ENCODE results near the gene MYEOV. TPM values are rescaled to one million over a fixed set of nuclear protein-coding genes. Genes with fewer than 3 reads are reported as not detected.

The MYEOV gene
- total and polyA plus RNA-seq, 9 of the 15 experiments (the other 6 are each of a cell fraction or from before 2014, with no cell fraction given): 10.2 to 133 (median 32.2) TPM

DNA sequence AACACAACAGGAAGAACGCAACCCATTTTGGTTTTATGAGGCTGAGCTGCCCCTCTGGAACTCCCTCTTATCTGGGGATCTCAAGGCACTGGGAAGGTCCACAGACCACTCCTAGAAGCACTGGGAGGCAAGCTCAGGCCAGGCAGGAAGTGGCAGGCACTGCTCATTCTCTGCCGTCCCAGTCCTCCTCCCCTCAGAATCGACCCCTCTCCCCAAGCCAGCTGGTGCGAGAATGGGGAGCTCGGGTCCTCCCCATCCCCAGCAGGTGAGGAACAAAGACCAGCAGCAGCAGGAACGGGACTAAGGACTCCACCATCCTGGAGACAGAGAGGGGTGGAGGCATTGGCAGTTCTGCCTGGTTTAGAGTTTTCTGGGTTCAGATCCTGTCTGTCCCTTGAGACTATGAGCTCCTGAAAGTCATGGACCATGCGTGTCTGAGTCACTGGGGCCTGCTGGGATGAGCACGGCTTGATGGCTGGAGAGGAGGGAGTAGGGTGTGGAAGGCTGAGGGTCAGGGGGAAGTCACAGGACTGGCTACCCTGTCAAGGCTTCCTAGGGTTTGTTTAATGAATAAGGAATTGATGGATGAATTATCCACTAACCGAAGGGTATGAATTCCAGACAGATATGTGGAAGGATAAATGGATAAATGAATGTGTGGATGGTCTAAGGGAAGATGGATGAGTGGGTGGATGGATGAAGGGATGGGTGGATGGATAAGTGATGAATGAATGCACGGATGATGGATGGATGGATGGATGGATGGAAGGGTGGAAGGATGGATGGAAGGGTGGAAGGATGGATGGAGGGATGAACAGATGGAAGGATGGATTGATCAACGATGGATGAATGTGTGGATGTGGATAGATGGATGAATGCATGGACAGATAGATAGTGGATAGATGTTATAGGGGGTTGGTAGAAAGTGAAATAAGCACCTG lies 6.4 kb downstream of the MYEOV start (continued):
- TF ChIP-seq, protein P1, sequence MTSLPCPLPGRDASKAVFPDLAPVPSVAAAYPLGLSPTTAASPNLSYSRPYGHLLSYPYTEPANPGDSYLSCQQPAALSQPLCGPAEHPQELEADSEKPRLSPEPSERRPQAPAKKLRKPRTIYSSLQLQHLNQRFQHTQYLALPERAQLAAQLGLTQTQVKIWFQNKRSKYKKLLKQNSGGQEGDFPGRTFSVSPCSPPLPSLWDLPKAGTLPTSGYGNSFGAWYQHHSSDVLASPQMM (CRISPR knock-in tag; IDR thresholded peaks at IDR 0.05): no peak
- TF ChIP-seq, protein P2, sequence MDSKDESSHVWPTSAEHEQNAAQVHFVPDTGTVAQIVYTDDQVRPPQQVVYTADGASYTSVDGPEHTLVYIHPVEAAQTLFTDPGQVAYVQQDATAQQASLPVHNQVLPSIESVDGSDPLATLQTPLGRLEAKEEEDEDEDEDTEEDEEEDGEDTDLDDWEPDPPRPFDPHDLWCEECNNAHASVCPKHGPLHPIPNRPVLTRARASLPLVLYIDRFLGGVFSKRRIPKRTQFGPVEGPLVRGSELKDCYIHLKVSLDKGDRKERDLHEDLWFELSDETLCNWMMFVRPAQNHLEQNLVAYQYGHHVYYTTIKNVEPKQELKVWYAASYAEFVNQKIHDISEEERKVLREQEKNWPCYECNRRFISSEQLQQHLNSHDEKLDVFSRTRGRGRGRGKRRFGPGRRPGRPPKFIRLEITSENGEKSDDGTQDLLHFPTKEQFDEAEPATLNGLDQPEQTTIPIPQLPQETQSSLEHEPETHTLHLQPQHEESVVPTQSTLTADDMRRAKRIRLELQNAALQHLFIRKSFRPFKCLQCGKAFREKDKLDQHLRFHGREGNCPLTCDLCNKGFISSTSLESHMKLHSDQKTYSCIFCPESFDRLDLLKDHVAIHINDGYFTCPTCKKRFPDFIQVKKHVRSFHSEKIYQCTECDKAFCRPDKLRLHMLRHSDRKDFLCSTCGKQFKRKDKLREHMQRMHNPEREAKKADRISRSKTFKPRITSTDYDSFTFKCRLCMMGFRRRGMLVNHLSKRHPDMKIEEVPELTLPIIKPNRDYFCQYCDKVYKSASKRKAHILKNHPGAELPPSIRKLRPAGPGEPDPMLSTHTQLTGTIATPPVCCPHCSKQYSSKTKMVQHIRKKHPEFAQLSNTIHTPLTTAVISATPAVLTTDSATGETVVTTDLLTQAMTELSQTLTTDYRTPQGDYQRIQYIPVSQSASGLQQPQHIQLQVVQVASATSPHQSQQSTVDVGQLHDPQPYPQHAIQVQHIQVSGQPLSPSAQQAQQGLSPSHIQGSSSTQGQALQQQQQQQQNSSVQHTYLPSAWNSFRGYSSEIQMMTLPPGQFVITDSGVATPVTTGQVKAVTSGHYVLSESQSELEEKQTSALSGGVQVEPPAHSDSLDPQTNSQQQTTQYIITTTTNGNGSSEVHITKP (IDR thresholded peaks at IDR 0.05; ENCODE audit: partially characterized antibody): peak; percentile 74
- 0 out of 2 replicates have a peak, but pooled peaks have one; percentile 19 for TF ChIP-seq SNIP1 (IDR thresholded peaks at IDR 0.05; ENCODE audit: low read depth)
- TF ChIP-seq NFRKB (IDR thresholded peaks at IDR 0.05; ENCODE audit: low read depth): 0 out of 2 replicates have a peak, but pooled peaks have one; percentile 3
- 0 out of 2 replicates have a peak, but pooled peaks have one; percentile 45 for TF ChIP-seq THRAP3 (IDR thresholded peaks at IDR 0.05; ENCODE audit: borderline replicate concordance)
- TF ChIP-seq ZNF224 (CRISPR knock-in tag; IDR thresholded peaks at IDR 0.05): no peak
- TF ChIP-seq, protein P3, sequence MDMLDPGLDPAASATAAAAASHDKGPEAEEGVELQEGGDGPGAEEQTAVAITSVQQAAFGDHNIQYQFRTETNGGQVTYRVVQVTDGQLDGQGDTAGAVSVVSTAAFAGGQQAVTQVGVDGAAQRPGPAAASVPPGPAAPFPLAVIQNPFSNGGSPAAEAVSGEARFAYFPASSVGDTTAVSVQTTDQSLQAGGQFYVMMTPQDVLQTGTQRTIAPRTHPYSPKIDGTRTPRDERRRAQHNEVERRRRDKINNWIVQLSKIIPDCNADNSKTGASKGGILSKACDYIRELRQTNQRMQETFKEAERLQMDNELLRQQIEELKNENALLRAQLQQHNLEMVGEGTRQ (CRISPR knock-in tag; IDR thresholded peaks at IDR 0.05): no peak
- TF ChIP-seq, protein P4, sequence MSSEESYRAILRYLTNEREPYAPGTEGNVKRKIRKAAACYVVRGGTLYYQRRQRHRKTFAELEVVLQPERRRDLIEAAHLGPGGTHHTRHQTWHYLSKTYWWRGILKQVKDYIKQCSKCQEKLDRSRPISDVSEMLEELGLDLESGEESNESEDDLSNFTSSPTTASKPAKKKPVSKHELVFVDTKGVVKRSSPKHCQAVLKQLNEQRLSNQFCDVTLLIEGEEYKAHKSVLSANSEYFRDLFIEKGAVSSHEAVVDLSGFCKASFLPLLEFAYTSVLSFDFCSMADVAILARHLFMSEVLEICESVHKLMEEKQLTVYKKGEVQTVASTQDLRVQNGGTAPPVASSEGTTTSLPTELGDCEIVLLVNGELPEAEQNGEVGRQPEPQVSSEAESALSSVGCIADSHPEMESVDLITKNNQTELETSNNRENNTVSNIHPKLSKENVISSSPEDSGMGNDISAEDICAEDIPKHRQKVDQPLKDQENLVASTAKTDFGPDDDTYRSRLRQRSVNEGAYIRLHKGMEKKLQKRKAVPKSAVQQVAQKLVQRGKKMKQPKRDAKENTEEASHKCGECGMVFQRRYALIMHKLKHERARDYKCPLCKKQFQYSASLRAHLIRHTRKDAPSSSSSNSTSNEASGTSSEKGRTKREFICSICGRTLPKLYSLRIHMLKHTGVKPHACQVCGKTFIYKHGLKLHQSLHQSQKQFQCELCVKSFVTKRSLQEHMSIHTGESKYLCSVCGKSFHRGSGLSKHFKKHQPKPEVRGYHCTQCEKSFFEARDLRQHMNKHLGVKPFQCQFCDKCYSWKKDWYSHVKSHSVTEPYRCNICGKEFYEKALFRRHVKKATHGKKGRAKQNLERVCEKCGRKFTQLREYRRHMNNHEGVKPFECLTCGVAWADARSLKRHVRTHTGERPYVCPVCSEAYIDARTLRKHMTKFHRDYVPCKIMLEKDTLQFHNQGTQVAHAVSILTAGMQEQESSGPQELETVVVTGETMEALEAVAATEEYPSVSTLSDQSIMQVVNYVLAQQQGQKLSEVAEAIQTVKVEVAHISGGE (CRISPR knock-in tag; IDR thresholded peaks at IDR 0.05): no peak
- no peak for TF ChIP-seq HCFC1 (IDR thresholded peaks at IDR 0.05; ENCODE audit: low read depth, low read length)
- TF ChIP-seq SUPT5H (IDR thresholded peaks at IDR 0.05): 0 out of 2 replicates have a peak, but pooled peaks have one; percentile 51
- no peak for TF ChIP-seq ZC3H11A (IDR thresholded peaks at IDR 0.05; ENCODE audit: low read depth, low read length)
- peak in 1 of 2 experiments; percentile 27; a peak in 1 of 4 replicates for TF ChIP-seq MCM7 (IDR thresholded peaks at IDR 0.05)
- TF ChIP-seq TAF9B (IDR thresholded peaks at IDR 0.05; ENCODE audit: partially characterized antibody): peak; percentile 28
- TF ChIP-seq CBX3 (IDR thresholded peaks at IDR 0.05; ENCODE audit: borderline replicate concordance in 1 of 2, low read length in 2 of 2): no peak
- no peak for TF ChIP-seq MCM5 (IDR thresholded peaks at IDR 0.05; ENCODE audit: low read depth)
- TF ChIP-seq PTBP1 (IDR thresholded peaks at IDR 0.05; ENCODE audit: low read depth, low read length): no peak
- TF ChIP-seq ETV6 (IDR thresholded peaks at IDR 0.05; ENCODE audit: borderline replicate concordance in 1 of 2, low read depth in 2 of 2, low read length in 1 of 2): no peak
- TF ChIP-seq ETV6 (CRISPR knock-in tag; IDR thresholded peaks at IDR 0.05; ENCODE audit: borderline replicate concordance): no peak
- TF ChIP-seq ZNF583 (CRISPR knock-in tag; IDR thresholded peaks at IDR 0.05): no peak; the same call in 1 of the 2 replicates

Data from K562 (cell line).